ENCODE data around the gene RETREG2.

DNA sequence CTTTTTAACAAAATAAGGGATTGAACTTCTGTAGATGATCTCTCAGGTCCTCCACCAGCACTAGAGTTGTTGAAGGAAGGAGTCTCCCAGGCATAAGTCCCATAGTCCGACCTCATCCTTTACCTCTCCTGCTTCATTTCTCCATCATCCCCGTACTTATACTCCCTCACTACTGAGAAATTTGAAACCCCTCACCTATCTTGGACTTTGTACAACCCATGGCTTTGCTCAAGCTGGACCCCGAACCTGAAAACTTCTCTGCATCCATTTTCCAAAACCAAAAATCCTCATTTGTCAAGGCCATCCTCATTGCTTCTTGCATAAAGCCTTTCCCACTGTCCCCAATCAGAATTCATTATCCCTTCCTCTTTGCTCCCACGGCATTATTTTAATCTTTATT lies 17.0 kb upstream of the RETREG2 start:
- TF ChIP-seq, protein P1, sequence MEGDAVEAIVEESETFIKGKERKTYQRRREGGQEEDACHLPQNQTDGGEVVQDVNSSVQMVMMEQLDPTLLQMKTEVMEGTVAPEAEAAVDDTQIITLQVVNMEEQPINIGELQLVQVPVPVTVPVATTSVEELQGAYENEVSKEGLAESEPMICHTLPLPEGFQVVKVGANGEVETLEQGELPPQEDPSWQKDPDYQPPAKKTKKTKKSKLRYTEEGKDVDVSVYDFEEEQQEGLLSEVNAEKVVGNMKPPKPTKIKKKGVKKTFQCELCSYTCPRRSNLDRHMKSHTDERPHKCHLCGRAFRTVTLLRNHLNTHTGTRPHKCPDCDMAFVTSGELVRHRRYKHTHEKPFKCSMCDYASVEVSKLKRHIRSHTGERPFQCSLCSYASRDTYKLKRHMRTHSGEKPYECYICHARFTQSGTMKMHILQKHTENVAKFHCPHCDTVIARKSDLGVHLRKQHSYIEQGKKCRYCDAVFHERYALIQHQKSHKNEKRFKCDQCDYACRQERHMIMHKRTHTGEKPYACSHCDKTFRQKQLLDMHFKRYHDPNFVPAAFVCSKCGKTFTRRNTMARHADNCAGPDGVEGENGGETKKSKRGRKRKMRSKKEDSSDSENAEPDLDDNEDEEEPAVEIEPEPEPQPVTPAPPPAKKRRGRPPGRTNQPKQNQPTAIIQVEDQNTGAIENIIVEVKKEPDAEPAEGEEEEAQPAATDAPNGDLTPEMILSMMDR (conservative IDR thresholded peaks at IDR 0.05; ENCODE audit: low read depth in 2 of 2) = no peak
- TF ChIP-seq, protein P2, sequence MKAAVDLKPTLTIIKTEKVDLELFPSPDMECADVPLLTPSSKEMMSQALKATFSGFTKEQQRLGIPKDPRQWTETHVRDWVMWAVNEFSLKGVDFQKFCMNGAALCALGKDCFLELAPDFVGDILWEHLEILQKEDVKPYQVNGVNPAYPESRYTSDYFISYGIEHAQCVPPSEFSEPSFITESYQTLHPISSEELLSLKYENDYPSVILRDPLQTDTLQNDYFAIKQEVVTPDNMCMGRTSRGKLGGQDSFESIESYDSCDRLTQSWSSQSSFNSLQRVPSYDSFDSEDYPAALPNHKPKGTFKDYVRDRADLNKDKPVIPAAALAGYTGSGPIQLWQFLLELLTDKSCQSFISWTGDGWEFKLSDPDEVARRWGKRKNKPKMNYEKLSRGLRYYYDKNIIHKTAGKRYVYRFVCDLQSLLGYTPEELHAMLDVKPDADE (IDR thresholded peaks at IDR 0.05) = no peak
- TF ChIP-seq, protein P3, sequence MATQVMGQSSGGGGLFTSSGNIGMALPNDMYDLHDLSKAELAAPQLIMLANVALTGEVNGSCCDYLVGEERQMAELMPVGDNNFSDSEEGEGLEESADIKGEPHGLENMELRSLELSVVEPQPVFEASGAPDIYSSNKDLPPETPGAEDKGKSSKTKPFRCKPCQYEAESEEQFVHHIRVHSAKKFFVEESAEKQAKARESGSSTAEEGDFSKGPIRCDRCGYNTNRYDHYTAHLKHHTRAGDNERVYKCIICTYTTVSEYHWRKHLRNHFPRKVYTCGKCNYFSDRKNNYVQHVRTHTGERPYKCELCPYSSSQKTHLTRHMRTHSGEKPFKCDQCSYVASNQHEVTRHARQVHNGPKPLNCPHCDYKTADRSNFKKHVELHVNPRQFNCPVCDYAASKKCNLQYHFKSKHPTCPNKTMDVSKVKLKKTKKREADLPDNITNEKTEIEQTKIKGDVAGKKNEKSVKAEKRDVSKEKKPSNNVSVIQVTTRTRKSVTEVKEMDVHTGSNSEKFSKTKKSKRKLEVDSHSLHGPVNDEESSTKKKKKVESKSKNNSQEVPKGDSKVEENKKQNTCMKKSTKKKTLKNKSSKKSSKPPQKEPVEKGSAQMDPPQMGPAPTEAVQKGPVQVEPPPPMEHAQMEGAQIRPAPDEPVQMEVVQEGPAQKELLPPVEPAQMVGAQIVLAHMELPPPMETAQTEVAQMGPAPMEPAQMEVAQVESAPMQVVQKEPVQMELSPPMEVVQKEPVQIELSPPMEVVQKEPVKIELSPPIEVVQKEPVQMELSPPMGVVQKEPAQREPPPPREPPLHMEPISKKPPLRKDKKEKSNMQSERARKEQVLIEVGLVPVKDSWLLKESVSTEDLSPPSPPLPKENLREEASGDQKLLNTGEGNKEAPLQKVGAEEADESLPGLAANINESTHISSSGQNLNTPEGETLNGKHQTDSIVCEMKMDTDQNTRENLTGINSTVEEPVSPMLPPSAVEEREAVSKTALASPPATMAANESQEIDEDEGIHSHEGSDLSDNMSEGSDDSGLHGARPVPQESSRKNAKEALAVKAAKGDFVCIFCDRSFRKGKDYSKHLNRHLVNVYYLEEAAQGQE (IDR thresholded peaks at IDR 0.05; ENCODE audit: unreplicated experiment) = no peak
- no peak for TF ChIP-seq POLR2AphosphoS5 (IDR thresholded peaks at IDR 0.05; ENCODE audit: low read depth)
- TF ChIP-seq EZH2 (IDR thresholded peaks at IDR 0.05; ENCODE audit: low read depth, unreplicated experiment) = no peak
- TF ChIP-seq JUNB (IDR thresholded peaks at IDR 0.05; ENCODE audit: unreplicated experiment) = no peak
- TF ChIP-seq STAT1 (IDR thresholded peaks at IDR 0.05; ENCODE audit: unreplicated experiment) = no peak

Data from GM23338 (cell line).